Right atrium auricular region (tissue), 2 donors: ENCODE results near the gene ELFN1. TPM values are rescaled to one million over a fixed set of nuclear protein-coding genes. Genes with fewer than 3 reads are reported as not detected.

Experiments used
- DNase-seq: peaks from one replicate; pipeline ENCODE4 v3.0.0-alpha.2; 2019; ENCODE audit warnings: low spot score
- H3K27ac ChIP-seq, 2 donors: fragments of 200-600 bp; sonication (generic); 1 replicate in 1 of 2; 2 replicates in 1 of 2; pipeline ENCODE4 v1.5.1; 2016 to 2019
- H3K27me3 ChIP-seq, 2 donors: fragments of 200-600 bp; sonication (generic); one replicate each; pipeline versions ENCODE4 v1.5.1 to v1.6.0; 2017 to 2019
- H3K36me3 ChIP-seq: fragments of 200-600 bp; sonication (generic); one replicate; pipeline ENCODE4 v1.5.1; 2016
- H3K4me1 ChIP-seq, 2 donors: fragments of 200-600 bp; sonication (generic); one replicate each; pipeline versions ENCODE4 v1.5.1 to v1.6.0; 2017 to 2019
- H3K4me3 ChIP-seq, 2 donors: fragments of 200-600 bp; sonication (generic); 1 replicate in 1 of 2; 2 replicates in 1 of 2; pipeline ENCODE4 v1.5.1; 2017 to 2019; ENCODE audit warnings: mild to moderate bottlenecking in 1 of 2, moderate library complexity in 1 of 2
- H3K9me3 ChIP-seq, 2 donors: fragments of 200-600 bp; sonication (generic); one replicate each; pipeline ENCODE4 v1.5.1; 2019
- total RNA-seq, 2 donors: library from RNA; depleted of rRNA; stranded (reverse); fragments of >200 nt; gene quantifications; one replicate each; pipeline ENCODE4 v1.1.0, GENCODE V29; 2016
- TF ChIP-seq, protein P1 (sequence below), 2 donors: fragments of 200-600 bp; sonication (generic); IDR thresholded peaks; one replicate each; pipeline ENCODE4 v1.5.1; 2019; ENCODE audit warnings: antibody characterized with exemption in 2 of 2

The ELFN1 gene
- total RNA-seq, 2 donors from 2014 or later = 6.5 to 15.3 TPM

DNA sequence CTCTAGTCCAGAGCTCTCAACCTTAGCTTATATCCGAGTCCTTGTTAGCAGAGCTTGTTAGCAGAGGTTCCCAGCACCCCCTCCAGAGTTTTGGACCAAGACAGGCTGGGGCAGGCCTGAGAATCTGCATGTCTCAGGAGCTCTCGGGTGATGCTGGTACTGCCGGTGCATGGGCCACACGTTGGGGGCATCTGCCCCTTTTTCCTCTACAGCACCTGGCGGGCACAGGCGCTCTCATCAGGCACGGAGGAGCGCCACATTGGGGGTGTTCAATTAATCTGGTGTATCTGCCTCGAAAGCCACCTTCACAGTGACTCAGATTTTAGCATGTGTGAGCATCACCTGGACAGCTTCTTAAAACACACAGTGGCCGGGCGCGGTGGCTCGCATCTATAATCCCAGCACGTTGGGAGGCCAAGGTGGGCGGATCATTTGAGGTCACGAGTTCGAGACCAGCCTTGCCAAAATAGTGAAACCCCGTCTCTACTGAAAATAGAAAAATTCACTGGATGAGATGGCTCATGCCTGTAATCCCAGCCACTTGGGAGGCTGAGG, 117.7 kb downstream of the ELFN1 start:
- no peaks in the 10 kb centered on the region for H3K36me3 ChIP-seq
- no peaks in the 10 kb centered on the region for H3K4me1 ChIP-seq
- no peak overlapping the region for H3K27ac ChIP-seq
- TF ChIP-seq, protein P1, sequence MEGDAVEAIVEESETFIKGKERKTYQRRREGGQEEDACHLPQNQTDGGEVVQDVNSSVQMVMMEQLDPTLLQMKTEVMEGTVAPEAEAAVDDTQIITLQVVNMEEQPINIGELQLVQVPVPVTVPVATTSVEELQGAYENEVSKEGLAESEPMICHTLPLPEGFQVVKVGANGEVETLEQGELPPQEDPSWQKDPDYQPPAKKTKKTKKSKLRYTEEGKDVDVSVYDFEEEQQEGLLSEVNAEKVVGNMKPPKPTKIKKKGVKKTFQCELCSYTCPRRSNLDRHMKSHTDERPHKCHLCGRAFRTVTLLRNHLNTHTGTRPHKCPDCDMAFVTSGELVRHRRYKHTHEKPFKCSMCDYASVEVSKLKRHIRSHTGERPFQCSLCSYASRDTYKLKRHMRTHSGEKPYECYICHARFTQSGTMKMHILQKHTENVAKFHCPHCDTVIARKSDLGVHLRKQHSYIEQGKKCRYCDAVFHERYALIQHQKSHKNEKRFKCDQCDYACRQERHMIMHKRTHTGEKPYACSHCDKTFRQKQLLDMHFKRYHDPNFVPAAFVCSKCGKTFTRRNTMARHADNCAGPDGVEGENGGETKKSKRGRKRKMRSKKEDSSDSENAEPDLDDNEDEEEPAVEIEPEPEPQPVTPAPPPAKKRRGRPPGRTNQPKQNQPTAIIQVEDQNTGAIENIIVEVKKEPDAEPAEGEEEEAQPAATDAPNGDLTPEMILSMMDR (IDR thresholded peaks at IDR 0.05) = no peak
- no peak overlapping the region for H3K4me3 ChIP-seq
- H3K27me3 ChIP-seq = no peaks in the 10 kb centered on the region
- peaks cover 5 to 16% of the 10 kb centered on the region in 2 donors for H3K9me3 ChIP-seq
- DNase-seq = no peak

DNA sequence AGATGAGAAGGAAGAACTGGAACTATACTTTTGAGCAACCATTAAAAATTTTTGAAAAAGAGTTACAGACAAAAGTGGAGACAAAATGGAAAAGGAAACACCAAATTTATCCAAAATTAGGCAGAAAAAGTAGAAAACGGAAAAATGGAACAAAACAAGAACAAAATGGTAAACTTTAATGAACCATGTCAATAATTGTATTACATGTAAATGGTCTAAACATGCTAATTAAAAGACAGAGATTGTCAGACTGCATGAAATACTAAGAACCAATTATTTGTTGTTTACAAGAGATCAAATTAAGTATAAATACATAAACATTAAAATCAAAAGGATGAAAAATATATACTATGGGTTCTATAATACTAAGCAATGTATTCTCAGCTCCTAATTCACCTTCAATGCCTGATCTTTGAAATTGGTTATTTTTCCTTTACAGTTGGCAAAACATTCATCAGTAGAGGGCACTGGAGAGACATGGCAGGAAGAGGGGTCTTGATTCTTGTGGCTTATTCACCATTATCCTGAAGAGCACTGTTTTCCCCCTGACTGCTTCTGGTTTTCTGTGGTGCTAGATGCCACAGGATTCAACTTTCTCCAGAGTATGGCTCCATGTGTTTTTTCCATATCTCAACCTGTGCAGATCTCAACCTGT, 124.9 kb downstream of the ELFN1 start:
- no peak overlapping the region for H3K27ac ChIP-seq
- no peak overlapping the region for H3K4me3 ChIP-seq
- no peaks in the 10 kb centered on the region for H3K4me1 ChIP-seq
- no peak for DNase-seq
- H3K36me3 ChIP-seq = no peaks in the 10 kb centered on the region
- no peaks in the 10 kb centered on the region for H3K27me3 ChIP-seq
- peaks cover 5 to 19% of the 10 kb centered on the region in 2 donors for H3K9me3 ChIP-seq
- TF ChIP-seq, protein P1 (IDR thresholded peaks at IDR 0.05) = no peak

Other genes with a start within 250 kb of the ELFN1 start
- gene MICALL2, start 210.8 kb upstream of the ELFN1 start, total RNA-seq = 1 to 10 TPM; 3.6 to 9.4 TPM
- 10 to 100 TPM; 29.0 to 47.0 TPM for gene INTS1, start 165.9 kb upstream of the ELFN1 start, total RNA-seq
- 10 to 100 TPM; 29.6 to 70.9 TPM for gene MAFK, start 139.6 kb upstream of the ELFN1 start, total RNA-seq
- gene TMEM184A, start 114.1 kb upstream of the ELFN1 start, total RNA-seq = under 1 TPM in 1 of 2 donors, not detected in 1; 0.28 TPM
- 10 to 100 TPM; 21.5 to 22.3 TPM for gene PSMG3, start 100.2 kb upstream of the ELFN1 start, total RNA-seq